22Rv1 (cell line): Measurements from ENCODE around the gene PLG.

Experiments
- ZFX ChIP-seq: fragments of 450-650 bp; IDR thresholded peaks from 2 replicates; pipeline ENCODE4 v1.6.1; 2017; ENCODE audit warnings: antibody characterized with exemption, borderline replicate concordance
- TF ChIP-seq, protein P1 (sequence below): fragments of 450-650 bp; IDR thresholded peaks from 2 replicates; pipeline ENCODE4 v1.5.1; 2017; ENCODE audit warnings: mild to moderate bottlenecking

GRCh38 chr6:160737934-160738333 is 35.9 kb downstream of the PLG start:
- TF ChIP-seq, protein P1, sequence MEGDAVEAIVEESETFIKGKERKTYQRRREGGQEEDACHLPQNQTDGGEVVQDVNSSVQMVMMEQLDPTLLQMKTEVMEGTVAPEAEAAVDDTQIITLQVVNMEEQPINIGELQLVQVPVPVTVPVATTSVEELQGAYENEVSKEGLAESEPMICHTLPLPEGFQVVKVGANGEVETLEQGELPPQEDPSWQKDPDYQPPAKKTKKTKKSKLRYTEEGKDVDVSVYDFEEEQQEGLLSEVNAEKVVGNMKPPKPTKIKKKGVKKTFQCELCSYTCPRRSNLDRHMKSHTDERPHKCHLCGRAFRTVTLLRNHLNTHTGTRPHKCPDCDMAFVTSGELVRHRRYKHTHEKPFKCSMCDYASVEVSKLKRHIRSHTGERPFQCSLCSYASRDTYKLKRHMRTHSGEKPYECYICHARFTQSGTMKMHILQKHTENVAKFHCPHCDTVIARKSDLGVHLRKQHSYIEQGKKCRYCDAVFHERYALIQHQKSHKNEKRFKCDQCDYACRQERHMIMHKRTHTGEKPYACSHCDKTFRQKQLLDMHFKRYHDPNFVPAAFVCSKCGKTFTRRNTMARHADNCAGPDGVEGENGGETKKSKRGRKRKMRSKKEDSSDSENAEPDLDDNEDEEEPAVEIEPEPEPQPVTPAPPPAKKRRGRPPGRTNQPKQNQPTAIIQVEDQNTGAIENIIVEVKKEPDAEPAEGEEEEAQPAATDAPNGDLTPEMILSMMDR: no peak
- no peak for TF ChIP-seq ZFX
